Left ventricle myocardium inferior (tissue), 1 donor: ENCODE results near the gene SECTM1. TPM values are rescaled to one million over a fixed set of nuclear protein-coding genes. Genes with fewer than 3 reads are reported as not detected.

Source experiments
- DNase-seq: peaks from one replicate; pipeline ENCODE4 v3.0.0-alpha.2; 2020
- H3K27ac ChIP-seq: fragments of 200-600 bp; replicated peaks from 2 replicates; pipeline ENCODE4 v1.8.0; 2021
- H3K27me3 ChIP-seq: fragments of 200-600 bp; 2 replicates; pipeline ENCODE4 v1.8.0; 2021; ENCODE audit warnings: low read depth
- H3K36me3 ChIP-seq: fragments of 200-600 bp; 2 replicates; pipeline ENCODE4 v1.8.0; 2021
- H3K4me1 ChIP-seq: fragments of 200-600 bp; 2 replicates; pipeline ENCODE4 v1.8.0; 2021
- H3K4me3 ChIP-seq: fragments of 200-600 bp; 2 replicates; pipeline ENCODE4 v1.8.0; 2021; ENCODE audit warnings: mild to moderate bottlenecking, moderate library complexity
- H3K9me3 ChIP-seq: fragments of 200-600 bp; replicated peaks from 2 replicates; pipeline ENCODE4 v1.8.0; 2021
- CTCF ChIP-seq: fragments of 200-600 bp; IDR thresholded peaks from 2 replicates; pipeline ENCODE4 v1.8.0; 2021; ENCODE audit warnings: antibody characterized with exemption, mild to moderate bottlenecking, borderline replicate concordance
- intact Hi-C: fragments of 100-400 bp; cut with micrococcal nuclease; formaldehyde crosslinking; loops from one replicate; pipeline ENCODE4 v1.11.0; 2022
- total RNA-seq: library from RNA; stranded (reverse); fragmentation: NEBNext Ultra II Directional; extraction: Animal tissue kit (Norgen Biotek cat#: 25700); gene quantifications from one replicate; pipeline ENCODE4 v1.2.1, GENCODE V29; 2021
- donor health status: DM: no; HTN: yes; CAD: no; lungs with severe emphysema.

The SECTM1 gene
- total RNA-seq, 1 donor from 2014 or later, result 3.9 TPM

- DNase-seq, result no peak
- Histone ChIP-seq H3K27ac (no peak overlapping the region), H3K36me3 (no peaks in the 10 kb centered on the region), H3K4me1 (peaks cover 22% of the 10 kb centered on the region), H3K9me3 (no peaks in the 10 kb centered on the region), H3K4me3 (no peak overlapping the region), H3K27me3 (peaks cover 43% of the 10 kb centered on the region)
- intact Hi-C loops, result loop anchor here (10.0 kb wide), 1 partner anchor 85 kb away; no protein-coding TSS in a partner anchor
- no peak for TF ChIP-seq CTCF
These were observed 13.9 kb downstream of the SECTM1 start for GRCh38 chr17:82319619-82320062.

- Histone ChIP-seq H3K4me1 (peaks cover 22% of the 10 kb centered on the region), H3K27ac (no peak overlapping the region), H3K4me3 (no peak overlapping the region), H3K27me3 (peaks cover 49% of the 10 kb centered on the region), H3K36me3 (no peaks in the 10 kb centered on the region), H3K9me3 (no peaks in the 10 kb centered on the region)
- no peak for TF ChIP-seq CTCF
- intact Hi-C loops, result no loop called here
- no peak for DNase-seq
These were observed 14.6 kb downstream of the SECTM1 start for GRCh38 chr17:82318772-82319606.

GRCh38 chr17:82318169-82318498 lies 15.4 kb downstream of the SECTM1 start:
- Histone ChIP-seq H3K4me3 (no peak overlapping the region), H3K36me3 (no peaks in the 10 kb centered on the region), H3K27me3 (peaks cover 58% of the 10 kb centered on the region), H3K4me1 (peaks cover 22% of the 10 kb centered on the region), H3K27ac (no peak overlapping the region), H3K9me3 (no peaks in the 10 kb centered on the region)
- no peak for DNase-seq
- TF ChIP-seq CTCF, result no peak
- intact Hi-C loops, result no loop called here

GRCh38 chr17:82317394-82318168 lies 16.0 kb downstream of the SECTM1 start, which contains the start of gene CD7:
Gene CD7, minus strand, starts transcription at chr17:82317608. Its CDS starts 113 bp downstream, at chr17:82317495.
- Histone ChIP-seq H3K4me3 (no peak within 1 kb of the TSS), H3K9me3 (no peaks in the 10 kb centered on the region), H3K27me3 (peaks cover 62% of the 10 kb centered on the region), H3K27ac (no peak within 1 kb of the TSS), H3K4me1 (peaks cover 22% of the 10 kb centered on the region), H3K36me3 (no peaks in the 10 kb centered on the region)
- no peak for TF ChIP-seq CTCF
- intact Hi-C loops, result no loop called here
- no peak for DNase-seq

GRCh38 chr17:82316651-82317393 lies 16.7 kb downstream of the SECTM1 start:
- peaks cover 22% of the 10 kb centered on the region for H3K4me1 ChIP-seq
- DNase-seq, result no peak
- no peak for TF ChIP-seq CTCF
- no peak overlapping the region for H3K4me3 ChIP-seq
- H3K27me3 ChIP-seq, result peaks cover 62% of the 10 kb centered on the region
- H3K9me3 ChIP-seq, result no peaks in the 10 kb centered on the region
- H3K36me3 ChIP-seq, result no peaks in the 10 kb centered on the region
- H3K27ac ChIP-seq, result no peak overlapping the region
- intact Hi-C loops, result no loop called here
